ENCODE data around the gene SSTR1. TPM values are rescaled to one million over a fixed set of nuclear protein-coding genes. Genes with fewer than 3 reads are reported as not detected.

The SSTR1 gene
- total and polyA plus RNA-seq, 2 experiments from 2014 or later, result 18.4 to 26.7 TPM

DNA sequence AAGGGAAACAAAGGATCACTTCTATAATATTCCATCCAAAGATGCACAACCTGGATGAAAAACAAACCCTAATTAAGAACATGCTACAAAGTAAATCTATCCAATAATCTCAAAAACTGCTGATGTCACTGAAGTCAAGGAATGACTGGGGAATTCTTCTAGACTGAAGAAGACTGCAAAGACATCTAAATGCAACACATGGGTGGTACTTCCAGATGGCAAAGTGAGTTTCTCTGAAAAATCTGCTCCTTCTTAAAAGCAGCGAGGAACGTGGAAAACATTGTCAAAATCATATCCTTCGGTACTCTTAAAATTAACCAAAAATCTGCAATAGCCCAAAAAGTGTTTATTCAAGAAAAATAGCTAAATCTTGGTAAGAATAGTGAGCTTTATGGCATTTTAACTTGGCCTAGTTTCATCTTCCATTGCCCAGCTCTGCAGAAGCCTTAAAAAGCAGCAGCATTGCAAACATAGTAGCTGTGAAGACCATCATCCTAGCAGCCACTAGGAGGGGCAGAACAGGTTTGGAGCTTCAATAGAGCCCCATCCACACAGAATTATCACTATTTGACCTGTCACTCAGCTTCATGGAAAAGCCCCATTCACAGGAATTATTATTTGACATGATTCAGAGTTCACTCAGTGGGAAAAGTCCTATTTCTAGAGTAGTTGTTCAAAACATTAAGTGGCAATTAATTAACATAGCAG is 40.8 kb downstream of the SSTR1 start:
- in situ Hi-C loops (cut with MboI), result no loop called here
- Histone ChIP-seq H3F3A (ENCODE audit: insufficient read depth) (no peaks in the 10 kb centered on the region), H3K9ac (no peak overlapping the region), H3K4me3 (no peak overlapping the region), H3K4me2 (ENCODE audit: unreplicated experiment) (no peak overlapping the region), H3K36me3 (ENCODE audit: low read depth) (no peaks in the 10 kb centered on the region), H3K27me3 (replicated peaks; ENCODE audit: insufficient read depth) (no peaks in the 10 kb centered on the region), H2AFZ (peak overlapping the region; percentile 7; the same call in 1 of the 2 replicates), H3K9me2 (ENCODE audit: insufficient read depth) (no peaks in the 10 kb centered on the region), H4K20me1 (ENCODE audit: insufficient read depth) (no peaks in the 10 kb centered on the region), H3K79me2 (ENCODE audit: insufficient read depth) (no peaks in the 10 kb centered on the region), H3K9me3 (ENCODE audit: low read depth) (no peaks in the 10 kb centered on the region), H3K27ac (no peak overlapping the region), H3K4me1 (ENCODE audit: insufficient read depth) (no peaks in the 10 kb centered on the region)
- TF ChIP-seq EZH2 (IDR thresholded peaks at IDR 0.05; ENCODE audit: insufficient read depth, poor library complexity, severe bottlenecking) (no peak), EZH2phosphoT487 (IDR thresholded peaks at IDR 0.05; ENCODE audit: insufficient read depth, low read depth) (no peak)
- DNase-seq, result peak; percentile 7
- WGBS, 2 experiments (ENCODE audit: low coverage in 1 of 2, low lambda C conversion rate in 2 of 2, missing lambda C conversion rate in 2 of 2), result 33 to 45% methylated on average over 3 of the region's 3 CpGs

DNA sequence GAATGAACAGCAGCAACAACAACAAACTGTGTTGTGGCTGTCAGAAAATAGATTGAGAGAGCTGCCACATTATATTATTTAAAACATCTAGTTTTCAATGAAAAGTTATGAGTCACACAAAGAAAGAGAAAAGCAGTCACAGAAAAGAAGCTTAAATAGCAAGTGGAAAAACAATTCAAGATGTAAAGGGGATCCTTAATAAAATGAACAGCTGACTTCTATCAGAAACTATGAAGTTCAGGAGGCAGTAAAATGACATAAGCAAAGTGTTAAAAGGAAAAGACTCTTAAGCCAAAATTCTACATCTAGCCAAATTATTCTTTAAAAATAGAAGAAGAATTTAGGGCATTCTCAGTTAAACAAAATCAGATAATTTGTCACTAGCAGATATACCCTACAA is 42.6 kb downstream of the SSTR1 start:
- Histone ChIP-seq H3K27ac (no peak overlapping the region), H3K9ac (no peak overlapping the region), H3F3A (ENCODE audit: insufficient read depth) (no peaks in the 10 kb centered on the region), H3K79me2 (ENCODE audit: insufficient read depth) (no peaks in the 10 kb centered on the region), H3K9me3 (ENCODE audit: low read depth) (no peaks in the 10 kb centered on the region), H3K4me2 (ENCODE audit: unreplicated experiment) (no peak overlapping the region), H3K4me3 (no peak overlapping the region), H3K4me1 (ENCODE audit: insufficient read depth) (no peaks in the 10 kb centered on the region), H4K20me1 (ENCODE audit: insufficient read depth) (no peaks in the 10 kb centered on the region), H2AFZ (0 out of 2 replicates have a peak overlapping the region, but pooled peaks have one; percentile 7), H3K27me3 (replicated peaks; ENCODE audit: insufficient read depth) (0 out of 2 replicates have a peak, but pooled peaks cover 4% of the 10 kb centered on the region), H3K36me3 (ENCODE audit: low read depth) (no peaks in the 10 kb centered on the region), H3K9me2 (ENCODE audit: insufficient read depth) (no peaks in the 10 kb centered on the region)
- no peak for DNase-seq
- in situ Hi-C loops (cut with MboI), result no loop called here
- TF ChIP-seq EZH2phosphoT487 (IDR thresholded peaks at IDR 0.05; ENCODE audit: insufficient read depth, low read depth) (no peak), EZH2 (IDR thresholded peaks at IDR 0.05; ENCODE audit: insufficient read depth, poor library complexity, severe bottlenecking) (no peak)

GRCh38 chr14:38252066-38252710 is 44.5 kb downstream of the SSTR1 start:
- H3K79me2 ChIP-seq (ENCODE audit: insufficient read depth), result no peaks in the 10 kb centered on the region
- no peak for DNase-seq
- no peak overlapping the region for H3K9ac ChIP-seq
- H3K4me2 ChIP-seq (ENCODE audit: unreplicated experiment), result no peak overlapping the region
- in situ Hi-C loops (cut with MboI), result no loop called here
- H3K4me1 ChIP-seq (ENCODE audit: insufficient read depth), result peaks cover 1% of the 10 kb centered on the region; the same call in 1 of the 2 replicates
- no peaks in the 10 kb centered on the region for H3K36me3 ChIP-seq (ENCODE audit: low read depth)
- no peak overlapping the region for H3K4me3 ChIP-seq
- no peak overlapping the region for H3K27ac ChIP-seq
- WGBS, 2 experiments (ENCODE audit: low coverage in 1 of 2, low lambda C conversion rate in 2 of 2, missing lambda C conversion rate in 2 of 2), result 97 to 99% methylated on average over 4 of the region's 4 CpGs
- TF ChIP-seq EZH2phosphoT487 (IDR thresholded peaks at IDR 0.05; ENCODE audit: insufficient read depth, low read depth) (no peak), EZH2 (IDR thresholded peaks at IDR 0.05; ENCODE audit: insufficient read depth, poor library complexity, severe bottlenecking) (no peak)
- 0 out of 2 replicates have a peak, but pooled peaks cover 4% of the 10 kb centered on the region for H3K27me3 ChIP-seq (replicated peaks; ENCODE audit: insufficient read depth)
- H3F3A ChIP-seq (ENCODE audit: insufficient read depth), result 0 out of 2 replicates have a peak, but pooled peaks cover 6% of the 10 kb centered on the region
- H2AFZ ChIP-seq, result no peak overlapping the region
- H4K20me1 ChIP-seq (ENCODE audit: insufficient read depth), result no peaks in the 10 kb centered on the region
- no peaks in the 10 kb centered on the region for H3K9me2 ChIP-seq (ENCODE audit: insufficient read depth)
- no peaks in the 10 kb centered on the region for H3K9me3 ChIP-seq (ENCODE audit: low read depth)

DNA sequence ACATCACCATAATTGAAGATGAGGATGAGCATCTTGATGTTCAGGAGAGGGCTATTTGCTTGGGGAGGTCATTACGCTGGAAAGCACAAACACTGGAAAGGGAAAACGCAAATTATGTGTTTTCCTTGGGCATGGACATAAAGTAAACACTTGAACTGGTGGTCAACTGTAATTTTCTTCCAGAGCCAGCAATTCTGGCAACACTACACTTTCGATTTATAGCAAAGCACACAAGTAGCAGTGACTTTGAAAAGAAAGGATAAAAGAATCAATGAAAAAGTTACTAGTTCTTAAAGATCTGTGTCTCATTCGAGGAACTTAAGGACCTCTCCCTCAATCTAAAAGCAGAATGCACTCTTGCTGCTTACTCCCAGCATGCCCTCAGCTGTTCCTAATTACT is 46.0 kb downstream of the SSTR1 start:
- H3K4me3 ChIP-seq, result no peak overlapping the region
- DNase-seq, result no peak
- H3K9me3 ChIP-seq (ENCODE audit: low read depth), result no peaks in the 10 kb centered on the region
- no peak overlapping the region for H3K9ac ChIP-seq
- H3K27me3 ChIP-seq (replicated peaks; ENCODE audit: insufficient read depth), result 0 out of 2 replicates have a peak, but pooled peaks cover 4% of the 10 kb centered on the region
- no peaks in the 10 kb centered on the region for H3K9me2 ChIP-seq (ENCODE audit: insufficient read depth)
- no peaks in the 10 kb centered on the region for H4K20me1 ChIP-seq (ENCODE audit: insufficient read depth)
- peaks cover 7% of the 10 kb centered on the region; the same call in 1 of the 2 replicates for H3K4me1 ChIP-seq (ENCODE audit: insufficient read depth)
- WGBS, 2 experiments (ENCODE audit: low coverage in 1 of 2, low lambda C conversion rate in 2 of 2, missing lambda C conversion rate in 2 of 2), result 86 to 88% methylated on average over 4 of the region's 4 CpGs
- no peak for TF ChIP-seq EZH2 (IDR thresholded peaks at IDR 0.05; ENCODE audit: insufficient read depth, poor library complexity, severe bottlenecking)
- no peak for TF ChIP-seq EZH2phosphoT487 (IDR thresholded peaks at IDR 0.05; ENCODE audit: insufficient read depth, low read depth)
- H3K4me2 ChIP-seq (ENCODE audit: unreplicated experiment), result no peak overlapping the region
- no peaks in the 10 kb centered on the region for H3K79me2 ChIP-seq (ENCODE audit: insufficient read depth)
- H3K36me3 ChIP-seq (ENCODE audit: low read depth), result no peaks in the 10 kb centered on the region
- no peak overlapping the region for H2AFZ ChIP-seq
- in situ Hi-C loops (cut with MboI), result no loop called here
- H3F3A ChIP-seq (ENCODE audit: insufficient read depth), result 0 out of 2 replicates have a peak, but pooled peaks cover 8% of the 10 kb centered on the region
- H3K27ac ChIP-seq, result no peak overlapping the region
